Neuron (in vitro differentiated cells): ENCODE results near the gene TIMP3.
"Not testable (repeated sequence)": the region's sequence is repeated elsewhere in the genome, so short reads cannot be mapped to it uniquely, and the experiment has no call there.

ENCODE experiments used
- H2AFZ ChIP-seq: one replicate; pipeline ENCODE4 v1.6.1; 2013; ENCODE audit warnings: low read depth, mild to moderate bottlenecking, inconsistent platforms, low read length, moderate library complexity
- H3K27me3 ChIP-seq: one replicate; pipeline ENCODE4 v1.6.1; 2013; ENCODE audit warnings: low read length; ENCODE audit not compliant: insufficient read depth
- H3K36me3 ChIP-seq: one replicate; pipeline ENCODE4 v1.6.1; 2013; ENCODE audit warnings: low read length; ENCODE audit not compliant: insufficient read depth
- H3K4me1 ChIP-seq: one replicate; pipeline ENCODE4 v1.6.1; 2013; ENCODE audit warnings: low read length; ENCODE audit not compliant: insufficient read depth
- H3K4me3 ChIP-seq: 2 replicates; pipeline ENCODE4 v1.5.1; 2013; ENCODE audit warnings: mild to moderate bottlenecking, low read length, moderate library complexity
- H3K9me3 ChIP-seq: one replicate; pipeline ENCODE4 v1.6.1; 2013; ENCODE audit warnings: low read length

Gene TIMP3

GRCh38 chr22:32801537-32802236, at the start of gene TIMP3:
Gene TIMP3, plus strand, starts transcription at chr22:32801705. Its CDS starts 297 bp downstream, at chr22:32802002.
- peak within 1 kb of the TSS; percentile 28 for H3K4me3 ChIP-seq
- no peaks in the 10 kb centered on the region for H3K36me3 ChIP-seq
- peak within 1 kb of the TSS; percentile 18 for H2AFZ ChIP-seq
- peaks cover 4% of the 10 kb centered on the region for H3K4me1 ChIP-seq
- peaks cover 57% of the 10 kb centered on the region for H3K27me3 ChIP-seq
- no peaks in the 10 kb centered on the region for H3K9me3 ChIP-seq

GRCh38 chr22:32752326-32752725, 49.2 kb upstream of the TIMP3 start:
- no peak overlapping the region for H2AFZ ChIP-seq
- H3K4me1 ChIP-seq, result no peaks in the 10 kb centered on the region
- H3K27me3 ChIP-seq, result no peaks in the 10 kb centered on the region

GRCh38 chr22:32752816-32753520, 48.5 kb upstream of the TIMP3 start:
- no peaks in the 10 kb centered on the region for H3K27me3 ChIP-seq
- no peaks in the 10 kb centered on the region for H3K9me3 ChIP-seq
- H3K36me3 ChIP-seq, result no peaks in the 10 kb centered on the region
- no peak overlapping the region for H2AFZ ChIP-seq
- no peaks in the 10 kb centered on the region for H3K4me1 ChIP-seq
- H3K4me3 ChIP-seq, result no peak overlapping the region

More at GRCh38 chr22:32752326-32752725, 49.2 kb upstream of the TIMP3 start:
- Histone ChIP-seq H3K36me3 (no peaks in the 10 kb centered on the region), H3K4me3 (no peak overlapping the region), H3K9me3 (no peaks in the 10 kb centered on the region)

GRCh38 chr22:32753591-32753990, 47.9 kb upstream of the TIMP3 start:
- H3K4me3 ChIP-seq, result no peak overlapping the region
- H3K4me1 ChIP-seq, result no peaks in the 10 kb centered on the region
- H3K36me3 ChIP-seq, result no peaks in the 10 kb centered on the region
- no peaks in the 10 kb centered on the region for H3K9me3 ChIP-seq
- no peaks in the 10 kb centered on the region for H3K27me3 ChIP-seq
- no peak overlapping the region for H2AFZ ChIP-seq

- H3K9me3 ChIP-seq, result no peaks in the 10 kb centered on the region
- no peak overlapping the region for H2AFZ ChIP-seq
- no peaks in the 10 kb centered on the region for H3K4me1 ChIP-seq
- no peaks in the 10 kb centered on the region for H3K27me3 ChIP-seq
- H3K36me3 ChIP-seq, result no peaks in the 10 kb centered on the region
- H3K4me3 ChIP-seq, result no peak overlapping the region
These were observed 47.0 kb upstream of the TIMP3 start for GRCh38 chr22:32754413-32755041.

- not testable (repeated sequence) for H3K4me3 ChIP-seq, H2AFZ ChIP-seq, H3K9me3 ChIP-seq, H3K4me1 ChIP-seq, H3K36me3 ChIP-seq, H3K27me3 ChIP-seq
These were observed 44.3 kb upstream of the TIMP3 start for GRCh38 chr22:32757086-32757762.

GRCh38 chr22:32758866-32759385, 42.6 kb upstream of the TIMP3 start:
- H3K36me3 ChIP-seq, result no peaks in the 10 kb centered on the region

GRCh38 chr22:32760396-32760795, 41.1 kb upstream of the TIMP3 start:
- H3K9me3 ChIP-seq, result no peaks in the 10 kb centered on the region
- H3K27me3 ChIP-seq, result no peaks in the 10 kb centered on the region
- H3K4me1 ChIP-seq, result no peaks in the 10 kb centered on the region
- H2AFZ ChIP-seq, result no peak overlapping the region
- H3K4me3 ChIP-seq, result no peak overlapping the region
- H3K36me3 ChIP-seq, result no peaks in the 10 kb centered on the region

More at GRCh38 chr22:32758866-32759385, 42.6 kb upstream of the TIMP3 start:
- no peaks in the 10 kb centered on the region for H3K4me1 ChIP-seq
- H3K4me3 ChIP-seq, result no peak overlapping the region
- no peaks in the 10 kb centered on the region for H3K27me3 ChIP-seq
- no peak overlapping the region for H2AFZ ChIP-seq
- H3K9me3 ChIP-seq, result no peaks in the 10 kb centered on the region

- Histone ChIP-seq H3K27me3 (no peaks in the 10 kb centered on the region), H3K36me3 (no peaks in the 10 kb centered on the region), H2AFZ (no peak overlapping the region), H3K4me1 (no peaks in the 10 kb centered on the region), H3K9me3 (no peaks in the 10 kb centered on the region), H3K4me3 (no peak overlapping the region)
These were observed 40.7 kb upstream of the TIMP3 start for GRCh38 chr22:32760815-32761214.

GRCh38 chr22:32761251-32761903, 40.1 kb upstream of the TIMP3 start:
- Histone ChIP-seq H3K27me3 (no peaks in the 10 kb centered on the region), H3K36me3 (no peaks in the 10 kb centered on the region), H2AFZ (no peak overlapping the region), H3K9me3 (no peaks in the 10 kb centered on the region), H3K4me3 (no peak overlapping the region), H3K4me1 (no peaks in the 10 kb centered on the region)

- no peaks in the 10 kb centered on the region for H3K4me1 ChIP-seq
- no peaks in the 10 kb centered on the region for H3K27me3 ChIP-seq
- H3K36me3 ChIP-seq, result no peaks in the 10 kb centered on the region
- no peak overlapping the region for H3K4me3 ChIP-seq
- no peaks in the 10 kb centered on the region for H3K9me3 ChIP-seq
- no peak overlapping the region for H2AFZ ChIP-seq
These were observed 37.0 kb upstream of the TIMP3 start for GRCh38 chr22:32764330-32765131.

- H2AFZ ChIP-seq, result no peak overlapping the region
- no peak overlapping the region for H3K4me3 ChIP-seq
- H3K27me3 ChIP-seq, result no peaks in the 10 kb centered on the region
- no peaks in the 10 kb centered on the region for H3K36me3 ChIP-seq
- no peaks in the 10 kb centered on the region for H3K4me1 ChIP-seq
- no peaks in the 10 kb centered on the region for H3K9me3 ChIP-seq
These were observed 36.3 kb upstream of the TIMP3 start for GRCh38 chr22:32765132-32765618.
